ENCODE measurements around the gene NTSR2.

DNA sequence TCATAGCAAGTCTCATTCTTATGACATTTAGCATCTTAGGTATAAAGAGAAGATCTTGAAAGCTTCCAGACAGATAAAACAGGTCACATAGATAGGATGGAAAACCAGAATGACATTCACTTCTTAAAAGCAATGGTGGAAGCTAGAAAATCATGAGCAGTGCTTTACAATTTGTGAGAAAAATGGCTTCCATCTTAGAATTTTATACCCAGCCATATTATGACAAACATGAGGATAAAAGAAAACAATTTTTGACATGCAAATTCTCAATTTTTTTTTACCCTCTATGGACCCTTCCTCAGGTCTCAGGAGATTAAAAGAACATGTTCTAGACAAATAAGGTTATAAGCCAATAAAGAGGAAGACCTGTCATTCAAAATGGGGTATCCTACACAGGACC lies 7.1 kb downstream of the NTSR2 start:
- TF ChIP-seq, protein P1, sequence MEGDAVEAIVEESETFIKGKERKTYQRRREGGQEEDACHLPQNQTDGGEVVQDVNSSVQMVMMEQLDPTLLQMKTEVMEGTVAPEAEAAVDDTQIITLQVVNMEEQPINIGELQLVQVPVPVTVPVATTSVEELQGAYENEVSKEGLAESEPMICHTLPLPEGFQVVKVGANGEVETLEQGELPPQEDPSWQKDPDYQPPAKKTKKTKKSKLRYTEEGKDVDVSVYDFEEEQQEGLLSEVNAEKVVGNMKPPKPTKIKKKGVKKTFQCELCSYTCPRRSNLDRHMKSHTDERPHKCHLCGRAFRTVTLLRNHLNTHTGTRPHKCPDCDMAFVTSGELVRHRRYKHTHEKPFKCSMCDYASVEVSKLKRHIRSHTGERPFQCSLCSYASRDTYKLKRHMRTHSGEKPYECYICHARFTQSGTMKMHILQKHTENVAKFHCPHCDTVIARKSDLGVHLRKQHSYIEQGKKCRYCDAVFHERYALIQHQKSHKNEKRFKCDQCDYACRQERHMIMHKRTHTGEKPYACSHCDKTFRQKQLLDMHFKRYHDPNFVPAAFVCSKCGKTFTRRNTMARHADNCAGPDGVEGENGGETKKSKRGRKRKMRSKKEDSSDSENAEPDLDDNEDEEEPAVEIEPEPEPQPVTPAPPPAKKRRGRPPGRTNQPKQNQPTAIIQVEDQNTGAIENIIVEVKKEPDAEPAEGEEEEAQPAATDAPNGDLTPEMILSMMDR (IDR thresholded peaks at IDR 0.05), result no peak
- TF ChIP-seq POLR2AphosphoS5 (IDR thresholded peaks at IDR 0.05; ENCODE audit: insufficient read depth in 1 of 2, low read depth in 1 of 2), result no peak
- TF ChIP-seq POLR2A (IDR thresholded peaks at IDR 0.05), result no peak
